MM.1S (cell line): ENCODE data around the gene CHCT1.

Experiments used
- CTCF ChIP-seq: fragments of 300-600 bp; sonication (generic); IDR thresholded peaks from 2 replicates; pipeline ENCODE4 v1.5.1; 2016; ENCODE audit warnings: antibody characterized with exemption, low read length, mixed read lengths
- EZH2 ChIP-seq: fragments of 300-600 bp; sonication (generic); optimal IDR thresholded peaks from 2 replicates; pipeline ENCODE3; 2017; ENCODE audit warnings: low read depth, mild to moderate bottlenecking, antibody characterized with exemption, low read length, mixed read lengths

GRCh38 chr17:60392845-60393702, 29.2 kb upstream of the CHCT1 start:
- no peak for TF ChIP-seq CTCF
- TF ChIP-seq EZH2: no peak
